GM12878 (cell line): ENCODE data around the gene EPB41.

Source experiments
- CEBPB ChIP-seq, 2 experiments: fragments of 150-350 bp in 1 of 2; IDR thresholded peaks; 2 replicates each; pipeline ENCODE4 v1.6.1; 2012 to 2014; ENCODE audit warnings: low read depth in 2 of 2, low read length in 2 of 2, borderline replicate concordance in 1 of 2, inconsistent platforms in 1 of 2
- EED ChIP-seq: sonication (generic); IDR thresholded peaks from 2 replicates; pipeline ENCODE4 v1.6.1; 2016; ENCODE audit warnings: antibody characterized with exemption, low read depth
- JUND ChIP-seq: IDR thresholded peaks from 2 replicates; pipeline ENCODE4 v1.6.1; 2012; ENCODE audit warnings: low read depth, mild to moderate bottlenecking, low read length, improper control_type of control experiment, moderate library complexity
- SIX5 ChIP-seq: IDR thresholded peaks from 2 replicates; pipeline ENCODE4 v1.6.1; 2011; ENCODE audit warnings: mild to moderate bottlenecking, low read depth, low read length, moderate library complexity; ENCODE audit not compliant: severe bottlenecking
- TF ChIP-seq, protein P1 (sequence below): fragments of 450-650 bp; IDR thresholded peaks from 2 replicates; pipeline ENCODE4 v1.6.1; 2017; ENCODE audit warnings: mild to moderate bottlenecking, moderate library complexity
- TF ChIP-seq, protein P2 (sequence below), 3 experiments: IDR thresholded peaks in 2 of 3; conservative IDR thresholded peaks in 1 of 3; 2 replicates each; pipeline ENCODE4 v1.5.1; 2011; ENCODE audit warnings: low read depth in 3 of 3, low read length in 3 of 3, mild to moderate bottlenecking in 3 of 3, control low read depth in 2 of 3, moderate library complexity in 2 of 3, inconsistent platforms in 1 of 3, mixed read lengths in 1 of 3; ENCODE audit not compliant: control insufficient read depth in 2 of 3, insufficient read depth in 1 of 3; ENCODE audit errors: extremely low read depth in 1 of 3
- TF ChIP-seq, protein P3 (sequence below): IDR thresholded peaks from 2 replicates; pipeline ENCODE4 v1.6.1; 2011; ENCODE audit warnings: low read depth, mild to moderate bottlenecking, low read length, moderate library complexity, borderline replicate concordance; ENCODE audit errors: extremely low read depth

DNA sequence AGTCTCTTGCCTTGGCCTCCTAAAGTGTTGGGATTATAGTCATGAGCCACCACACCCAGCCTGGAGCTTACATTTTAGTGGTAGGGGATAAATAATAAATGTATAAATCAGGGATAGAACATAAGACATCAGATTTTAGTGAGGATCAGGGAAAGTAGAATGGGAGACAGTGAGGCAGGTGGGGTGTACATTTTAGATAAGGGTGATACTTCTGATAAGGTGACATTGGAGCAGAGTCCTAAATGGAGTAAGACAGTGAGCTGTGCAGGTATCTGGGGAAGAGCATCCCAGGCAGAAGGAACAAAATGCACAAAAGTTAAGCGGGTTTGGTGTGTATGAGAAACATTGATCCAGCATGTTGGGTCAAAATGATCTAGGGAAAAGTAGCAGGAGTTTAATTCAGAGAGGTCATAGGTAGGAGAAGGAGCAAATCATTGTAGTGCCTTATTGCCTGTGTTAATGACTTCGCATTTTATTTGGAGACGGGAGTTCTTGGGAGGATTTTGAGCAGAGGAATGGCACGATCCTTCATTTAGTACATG lies 11.1 kb downstream of the EPB41 start:
- TF ChIP-seq, protein P1, sequence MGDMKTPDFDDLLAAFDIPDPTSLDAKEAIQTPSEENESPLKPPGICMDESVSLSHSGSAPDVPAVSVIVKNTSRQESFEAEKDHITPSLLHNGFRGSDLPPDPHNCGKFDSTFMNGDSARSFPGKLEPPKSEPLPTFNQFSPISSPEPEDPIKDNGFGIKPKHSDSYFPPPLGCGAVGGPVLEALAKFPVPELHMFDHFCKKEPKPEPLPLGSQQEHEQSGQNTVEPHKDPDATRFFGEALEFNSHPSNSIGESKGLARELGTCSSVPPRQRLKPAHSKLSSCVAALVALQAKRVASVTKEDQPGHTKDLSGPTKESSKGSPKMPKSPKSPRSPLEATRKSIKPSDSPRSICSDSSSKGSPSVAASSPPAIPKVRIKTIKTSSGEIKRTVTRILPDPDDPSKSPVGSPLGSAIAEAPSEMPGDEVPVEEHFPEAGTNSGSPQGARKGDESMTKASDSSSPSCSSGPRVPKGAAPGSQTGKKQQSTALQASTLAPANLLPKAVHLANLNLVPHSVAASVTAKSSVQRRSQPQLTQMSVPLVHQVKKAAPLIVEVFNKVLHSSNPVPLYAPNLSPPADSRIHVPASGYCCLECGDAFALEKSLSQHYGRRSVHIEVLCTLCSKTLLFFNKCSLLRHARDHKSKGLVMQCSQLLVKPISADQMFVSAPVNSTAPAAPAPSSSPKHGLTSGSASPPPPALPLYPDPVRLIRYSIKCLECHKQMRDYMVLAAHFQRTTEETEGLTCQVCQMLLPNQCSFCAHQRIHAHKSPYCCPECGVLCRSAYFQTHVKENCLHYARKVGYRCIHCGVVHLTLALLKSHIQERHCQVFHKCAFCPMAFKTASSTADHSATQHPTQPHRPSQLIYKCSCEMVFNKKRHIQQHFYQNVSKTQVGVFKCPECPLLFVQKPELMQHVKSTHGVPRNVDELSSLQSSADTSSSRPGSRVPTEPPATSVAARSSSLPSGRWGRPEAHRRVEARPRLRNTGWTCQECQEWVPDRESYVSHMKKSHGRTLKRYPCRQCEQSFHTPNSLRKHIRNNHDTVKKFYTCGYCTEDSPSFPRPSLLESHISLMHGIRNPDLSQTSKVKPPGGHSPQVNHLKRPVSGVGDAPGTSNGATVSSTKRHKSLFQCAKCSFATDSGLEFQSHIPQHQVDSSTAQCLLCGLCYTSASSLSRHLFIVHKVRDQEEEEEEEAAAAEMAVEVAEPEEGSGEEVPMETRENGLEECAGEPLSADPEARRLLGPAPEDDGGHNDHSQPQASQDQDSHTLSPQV: no peak
- TF ChIP-seq, protein P2, sequence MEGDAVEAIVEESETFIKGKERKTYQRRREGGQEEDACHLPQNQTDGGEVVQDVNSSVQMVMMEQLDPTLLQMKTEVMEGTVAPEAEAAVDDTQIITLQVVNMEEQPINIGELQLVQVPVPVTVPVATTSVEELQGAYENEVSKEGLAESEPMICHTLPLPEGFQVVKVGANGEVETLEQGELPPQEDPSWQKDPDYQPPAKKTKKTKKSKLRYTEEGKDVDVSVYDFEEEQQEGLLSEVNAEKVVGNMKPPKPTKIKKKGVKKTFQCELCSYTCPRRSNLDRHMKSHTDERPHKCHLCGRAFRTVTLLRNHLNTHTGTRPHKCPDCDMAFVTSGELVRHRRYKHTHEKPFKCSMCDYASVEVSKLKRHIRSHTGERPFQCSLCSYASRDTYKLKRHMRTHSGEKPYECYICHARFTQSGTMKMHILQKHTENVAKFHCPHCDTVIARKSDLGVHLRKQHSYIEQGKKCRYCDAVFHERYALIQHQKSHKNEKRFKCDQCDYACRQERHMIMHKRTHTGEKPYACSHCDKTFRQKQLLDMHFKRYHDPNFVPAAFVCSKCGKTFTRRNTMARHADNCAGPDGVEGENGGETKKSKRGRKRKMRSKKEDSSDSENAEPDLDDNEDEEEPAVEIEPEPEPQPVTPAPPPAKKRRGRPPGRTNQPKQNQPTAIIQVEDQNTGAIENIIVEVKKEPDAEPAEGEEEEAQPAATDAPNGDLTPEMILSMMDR (IDR thresholded peaks at IDR 0.05 in 2 of 3, conservative IDR thresholded peaks at IDR 0.05 in 1 of 3; ENCODE audit: control insufficient read depth in 2 of 3, extremely low read depth in 1 of 3, insufficient read depth in 1 of 3, low read depth in 3 of 3, low read length in 3 of 3): no peak
- TF ChIP-seq, protein P3, sequence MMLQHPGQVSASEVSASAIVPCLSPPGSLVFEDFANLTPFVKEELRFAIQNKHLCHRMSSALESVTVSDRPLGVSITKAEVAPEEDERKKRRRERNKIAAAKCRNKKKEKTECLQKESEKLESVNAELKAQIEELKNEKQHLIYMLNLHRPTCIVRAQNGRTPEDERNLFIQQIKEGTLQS: no peak
- no peak for TF ChIP-seq CEBPB (IDR thresholded peaks at IDR 0.05; ENCODE audit: borderline replicate concordance in 1 of 2, low read depth in 2 of 2, low read length in 2 of 2)
- TF ChIP-seq JUND: no peak
- TF ChIP-seq EED: no peak
- no peak for TF ChIP-seq SIX5
